ENCODE results near the gene MYH9. TPM values are rescaled to one million over a fixed set of nuclear protein-coding genes. Genes with fewer than 3 reads are reported as not detected.

The MYH9 gene
- total RNA-seq, 1 donor from 2014 or later: 889 TPM

DNA sequence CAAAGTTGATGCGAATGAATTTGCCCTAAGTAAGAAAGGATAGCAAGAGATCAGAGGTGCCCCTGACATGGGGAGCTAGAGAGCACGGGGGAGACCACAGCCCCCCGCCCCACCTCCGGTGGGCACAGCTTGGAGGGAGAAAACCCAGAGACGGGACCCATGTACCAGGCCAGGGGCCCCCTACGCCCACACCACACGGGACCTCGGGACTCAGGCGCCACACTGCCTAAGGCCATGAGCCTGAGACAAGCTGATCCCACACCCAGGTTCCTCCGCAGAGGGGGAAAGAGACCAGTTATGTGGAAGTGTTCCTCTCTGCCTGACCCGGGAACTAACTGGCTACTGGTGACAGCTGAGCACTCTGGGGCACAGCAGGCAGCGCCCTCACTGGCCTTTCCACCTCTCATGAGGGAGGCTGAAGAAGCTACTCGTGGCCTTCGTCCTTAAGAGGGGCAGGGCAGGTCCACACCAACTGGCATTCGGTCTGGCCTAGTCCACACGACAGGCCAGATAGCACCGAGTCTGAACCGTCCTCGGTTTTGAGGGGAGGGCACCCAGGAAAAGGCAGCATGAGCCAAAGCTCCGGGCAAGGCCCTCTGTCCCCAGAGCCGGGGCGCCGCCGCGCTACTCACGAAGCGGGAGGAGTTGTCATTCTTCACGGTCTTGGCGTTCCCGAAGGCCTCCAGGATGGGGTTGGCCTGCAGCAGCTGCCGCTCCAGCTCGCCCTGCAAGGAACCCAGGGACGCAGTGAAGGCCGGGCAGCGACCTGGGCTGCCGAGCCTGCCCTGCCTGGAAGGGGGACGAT lies 65.8 kb downstream of the MYH9 start:
- intact Hi-C loops (cut with micrococcal nuclease): no loop called here

DNA sequence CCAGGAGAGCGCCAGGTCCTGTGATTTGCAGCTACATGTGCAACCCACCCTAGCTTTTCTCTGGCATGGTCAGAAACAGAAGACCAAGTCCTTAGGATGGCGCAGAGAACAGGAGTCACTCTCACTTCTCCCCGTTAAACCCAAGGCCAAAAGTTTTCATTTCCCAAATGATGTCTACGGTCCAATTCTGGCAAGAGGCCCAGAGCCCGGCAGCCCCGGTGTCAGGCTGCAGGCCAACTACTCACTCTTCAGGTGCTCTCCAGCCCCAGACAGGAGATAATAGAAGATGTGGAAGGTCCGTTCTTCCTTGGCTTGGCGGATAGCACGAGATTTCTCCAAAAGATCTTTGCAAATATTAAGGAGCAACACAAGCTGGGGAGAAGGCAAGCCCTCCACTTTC lies 67.2 kb downstream of the MYH9 start:
- intact Hi-C loops (cut with micrococcal nuclease): no loop called here

DNA sequence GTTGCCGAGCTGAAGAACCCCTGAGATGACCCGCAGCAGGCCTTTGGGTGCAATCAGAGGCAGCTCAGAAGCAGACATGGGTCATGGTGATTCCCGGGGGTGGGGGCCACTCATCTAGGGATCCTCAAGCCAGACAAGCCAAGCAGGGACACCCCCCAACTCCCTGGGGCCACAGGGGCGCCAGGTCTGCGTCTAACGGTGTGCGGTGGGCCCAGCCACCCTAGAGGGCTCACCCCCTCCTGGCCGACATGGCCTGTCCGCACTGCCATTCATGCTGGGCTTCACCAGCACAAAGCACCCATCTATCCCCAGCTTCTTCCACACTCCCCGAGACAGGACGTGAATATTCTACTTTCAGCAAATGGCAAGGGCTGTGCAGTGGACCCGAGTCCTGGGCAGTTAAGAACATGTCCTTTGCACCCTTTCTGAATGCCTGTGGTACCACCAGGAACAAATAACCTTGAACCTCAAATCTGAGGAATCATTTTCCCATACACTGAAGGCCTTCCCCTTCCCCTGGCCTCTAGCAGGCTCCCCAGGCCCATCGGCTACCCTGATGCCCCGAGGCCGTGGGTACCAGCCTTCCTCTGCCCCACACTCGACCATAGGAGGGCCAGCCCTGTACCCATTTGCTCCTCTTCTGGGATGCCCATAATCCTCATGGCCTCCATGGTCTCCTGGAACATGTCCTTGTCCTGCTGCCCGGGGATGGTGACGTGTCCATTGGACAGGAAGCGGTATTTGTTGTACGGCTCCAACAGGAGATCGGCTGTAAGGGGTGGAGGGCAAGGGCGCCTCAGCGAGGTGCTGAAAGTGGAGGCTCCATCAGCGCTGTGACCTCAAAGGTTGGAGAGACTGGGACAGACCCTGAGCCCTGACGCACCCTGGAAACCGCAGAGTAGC lies 67.9 kb downstream of the MYH9 start:
- intact Hi-C loops (cut with micrococcal nuclease): no loop called here

DNA sequence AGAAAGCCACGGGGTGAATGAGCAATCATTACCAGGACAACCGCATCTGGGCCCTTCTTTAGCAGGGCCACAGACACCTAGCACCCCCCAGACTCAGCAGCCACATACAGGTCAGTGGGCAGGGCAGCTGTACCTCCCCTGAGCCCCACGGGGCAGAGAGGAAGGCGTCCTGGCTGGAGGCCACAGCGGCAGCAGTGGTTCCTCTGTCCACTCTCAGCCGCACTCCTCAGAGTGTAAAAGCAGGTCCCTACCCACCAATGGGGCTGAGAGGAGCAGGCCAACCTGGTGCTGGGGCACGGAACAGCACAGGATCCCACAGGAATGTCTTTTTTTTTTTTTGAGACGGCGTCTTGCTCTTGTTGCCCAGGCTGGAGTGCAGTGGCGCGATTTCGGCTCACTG lies 69.3 kb downstream of the MYH9 start:
- intact Hi-C loops (cut with micrococcal nuclease): no loop called here

DNA sequence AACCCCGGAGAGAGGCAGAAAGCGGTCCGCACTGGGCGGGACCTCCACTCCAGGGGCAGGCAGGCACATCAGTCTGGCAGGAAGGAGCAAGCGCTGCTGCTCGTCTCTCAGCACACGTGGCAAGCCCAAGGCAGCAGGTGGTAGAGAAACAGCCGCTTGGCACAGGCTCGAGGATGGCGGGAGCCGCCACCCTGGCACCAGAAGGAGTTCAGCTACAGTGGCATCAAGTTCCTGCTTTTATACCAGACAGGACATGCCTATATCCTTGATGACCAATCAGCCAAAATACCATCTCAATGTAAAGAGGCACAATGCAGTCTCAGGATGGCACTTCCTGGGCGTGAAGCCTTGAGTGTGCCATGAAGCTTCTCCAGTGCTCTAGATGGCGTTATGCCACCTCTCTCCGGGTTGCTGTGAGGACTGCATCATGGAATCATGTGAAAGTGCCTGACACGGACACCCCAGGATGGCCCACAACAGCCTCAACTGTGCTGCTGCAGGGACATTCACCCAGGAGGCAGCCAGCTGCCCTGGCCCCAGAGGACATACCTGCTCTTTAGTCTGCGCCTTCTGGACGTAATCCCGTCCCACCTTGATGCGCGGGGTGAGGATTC lies 70.0 kb downstream of the MYH9 start:
- intact Hi-C loops (cut with micrococcal nuclease): no loop called here

DNA sequence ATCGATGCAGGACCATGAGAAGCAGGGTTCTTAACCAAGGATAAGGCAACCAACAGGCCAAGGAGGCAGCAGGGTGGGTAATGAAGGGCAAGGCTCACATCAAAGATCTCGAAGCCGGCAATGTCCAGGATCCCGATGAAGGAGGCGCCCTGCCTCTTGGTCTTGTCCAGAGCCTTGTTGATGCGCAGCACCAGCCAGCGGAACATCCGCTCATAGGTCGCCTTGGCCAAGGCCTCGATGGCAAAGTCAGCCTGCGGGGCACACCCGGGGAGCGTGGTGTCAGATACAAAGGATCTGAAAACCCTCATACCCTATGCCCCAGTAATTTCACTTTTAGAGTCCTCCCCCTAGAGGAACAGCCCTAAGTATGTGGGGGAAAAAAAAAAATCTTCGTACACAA lies 71.3 kb downstream of the MYH9 start:
- intact Hi-C loops (cut with micrococcal nuclease): no loop called here

DNA sequence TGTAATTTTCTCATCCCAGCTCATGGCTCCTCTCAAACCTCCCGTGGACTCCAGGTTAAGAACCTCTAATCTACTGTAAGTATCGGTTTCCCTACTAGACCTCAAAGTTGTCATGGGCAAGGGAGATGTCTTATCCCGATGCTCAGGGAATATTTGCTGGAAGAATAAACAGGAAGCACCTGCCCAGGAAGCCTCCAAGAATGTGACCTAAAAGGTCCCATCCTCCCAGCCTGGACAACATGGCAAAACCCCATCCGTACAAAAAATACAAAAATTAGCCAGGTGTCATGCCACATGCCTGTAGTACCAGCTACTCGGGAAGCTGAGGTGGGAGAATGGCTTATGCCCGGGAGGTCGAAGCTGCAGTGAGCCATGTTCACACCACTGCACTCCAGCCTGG lies 72.4 kb downstream of the MYH9 start:
- intact Hi-C loops (cut with micrococcal nuclease): no loop called here

DNA sequence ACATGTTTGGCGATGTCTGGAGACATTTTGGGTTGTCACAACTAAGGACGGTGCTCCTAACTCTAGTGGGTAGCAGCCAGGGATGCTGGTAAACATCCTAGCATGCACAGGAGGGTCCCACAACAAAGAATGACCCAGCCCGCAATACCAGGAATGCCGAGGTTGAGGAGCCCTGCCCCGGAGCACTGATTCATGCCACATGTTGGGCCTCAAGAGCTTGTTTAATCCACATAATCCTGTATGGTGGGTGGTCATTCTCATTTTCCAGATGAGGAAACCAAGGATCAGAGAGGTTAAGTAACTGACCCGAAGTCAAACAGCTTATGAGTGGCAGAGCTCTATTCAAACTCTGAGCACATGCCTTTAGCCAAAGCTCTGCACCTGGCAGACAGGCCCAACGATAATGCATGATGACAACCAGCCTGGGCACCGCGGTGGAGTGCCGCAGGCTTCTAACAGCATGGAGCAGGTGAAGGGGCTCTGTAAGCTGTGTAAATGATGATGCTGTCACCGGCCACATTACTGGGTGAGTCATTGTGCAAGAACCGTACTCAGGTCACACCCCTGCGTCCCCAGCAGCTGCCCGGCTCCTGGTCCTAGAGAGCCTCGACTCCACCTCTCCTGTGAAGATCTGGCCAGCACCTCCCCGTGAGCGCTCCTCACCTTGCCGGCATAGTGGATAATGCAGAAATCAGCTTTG lies 76.2 kb downstream of the MYH9 start:
- intact Hi-C loops (cut with micrococcal nuclease): no loop called here

DNA sequence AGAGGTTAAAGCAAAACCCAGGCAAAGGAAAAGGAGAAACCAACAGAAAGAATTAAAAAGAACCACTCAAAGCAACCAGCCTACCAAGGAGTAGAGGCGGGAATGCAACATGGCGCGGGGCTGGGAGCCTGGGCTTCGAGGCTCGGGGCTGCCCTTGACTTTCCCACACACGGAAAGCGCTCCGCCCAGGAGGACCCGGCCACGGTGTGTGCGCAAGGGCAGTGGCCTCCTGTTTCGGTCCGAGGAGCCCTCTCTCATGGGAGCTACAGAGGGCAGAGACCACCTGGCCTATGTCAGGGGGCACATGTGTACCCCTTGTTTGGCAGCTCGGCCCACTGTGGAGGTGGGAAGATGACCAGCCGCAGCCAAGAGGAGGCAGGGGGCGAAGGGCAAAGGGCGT lies 78.9 kb downstream of the MYH9 start:
- intact Hi-C loops (cut with micrococcal nuclease): no loop called here

DNA sequence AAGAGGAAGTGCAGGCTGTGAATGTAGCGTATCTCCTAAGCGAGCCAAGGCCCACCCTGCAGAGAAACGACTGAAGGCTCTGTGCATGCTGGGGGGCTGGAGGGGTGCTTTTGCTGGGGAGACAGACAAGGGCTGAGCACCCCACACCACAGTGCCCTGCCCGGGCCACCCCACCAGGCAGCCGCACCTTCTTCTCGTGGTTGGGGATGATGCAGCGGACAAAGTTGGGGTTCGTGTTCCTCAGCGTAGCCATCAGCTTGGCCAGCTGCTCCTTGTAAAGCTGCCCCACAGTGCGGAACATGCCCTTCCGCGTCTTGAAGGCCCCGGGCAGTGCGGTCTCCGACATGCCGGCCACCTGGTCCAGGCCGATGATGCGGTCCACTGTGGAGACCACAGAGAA lies 81.5 kb downstream of the MYH9 start:
- intact Hi-C loops (cut with micrococcal nuclease): no loop called here

DNA sequence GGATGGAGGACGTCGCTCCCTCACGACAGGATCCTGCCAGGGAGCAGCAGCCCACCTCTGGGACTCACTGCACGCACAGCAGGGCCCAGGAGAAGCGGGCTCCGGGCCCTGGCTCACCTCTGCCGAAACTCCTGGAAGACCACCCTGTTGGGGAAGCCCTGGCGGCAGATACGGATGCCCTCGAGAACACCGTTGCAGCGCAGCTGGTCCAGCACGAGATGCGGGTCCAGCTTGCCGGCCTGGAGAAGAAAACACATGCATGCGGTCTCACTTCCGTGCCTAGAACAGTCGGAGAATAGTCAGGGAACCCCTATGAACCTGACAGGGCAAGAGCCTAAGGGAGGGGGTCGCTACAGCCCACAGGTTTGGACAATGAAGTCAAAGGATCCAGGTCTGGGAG lies 82.0 kb downstream of the MYH9 start:
- intact Hi-C loops (cut with micrococcal nuclease): no loop called here

DNA sequence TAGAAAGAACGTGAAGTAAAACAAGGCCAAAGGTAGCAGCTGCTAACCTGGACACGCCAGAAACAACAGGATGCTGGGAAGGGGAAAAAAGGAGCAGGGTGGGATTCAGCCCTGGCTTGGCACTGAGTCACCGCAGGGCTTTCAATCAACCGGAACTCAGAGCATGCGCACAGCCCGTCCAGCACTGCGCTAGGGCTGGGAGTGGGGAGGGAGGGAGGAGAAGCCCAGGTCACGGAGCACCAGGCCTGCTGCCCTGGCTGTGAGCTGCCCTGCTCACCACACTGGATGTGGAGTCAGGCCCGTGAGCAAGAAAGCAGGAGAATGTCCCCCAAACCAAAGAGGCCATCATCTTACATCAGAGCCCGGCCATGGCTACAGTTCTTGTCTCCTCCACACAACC lies 83.3 kb downstream of the MYH9 start:
- intact Hi-C loops (cut with micrococcal nuclease): loop anchor here (5.0 kb wide), 2 partner anchors 153 to 223 kb away; partner anchors contain the start of gene EIF3D

DNA sequence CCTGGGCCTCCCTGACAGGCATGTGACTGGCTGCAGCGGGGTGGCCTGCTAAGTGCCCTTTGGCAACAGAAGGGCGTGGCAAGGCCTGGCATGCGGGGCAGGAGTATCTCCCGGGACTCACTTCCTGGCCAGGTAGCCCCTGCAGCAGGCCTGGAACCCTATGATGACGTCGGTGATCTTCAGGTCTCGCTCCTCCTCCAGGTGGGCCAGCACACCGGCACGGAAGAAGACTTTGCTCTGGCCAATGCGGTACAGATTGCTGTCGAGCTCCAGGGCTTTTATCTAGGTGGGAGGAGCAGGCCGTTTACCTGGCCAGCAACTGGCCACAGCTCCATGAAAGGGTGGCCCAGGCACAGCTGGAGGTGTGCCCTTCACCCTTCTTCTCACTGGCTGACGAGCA lies 83.9 kb downstream of the MYH9 start:
- intact Hi-C loops (cut with micrococcal nuclease): loop anchor here (5.0 kb wide), 2 partner anchors 153 to 223 kb away; partner anchors contain the start of gene EIF3D

DNA sequence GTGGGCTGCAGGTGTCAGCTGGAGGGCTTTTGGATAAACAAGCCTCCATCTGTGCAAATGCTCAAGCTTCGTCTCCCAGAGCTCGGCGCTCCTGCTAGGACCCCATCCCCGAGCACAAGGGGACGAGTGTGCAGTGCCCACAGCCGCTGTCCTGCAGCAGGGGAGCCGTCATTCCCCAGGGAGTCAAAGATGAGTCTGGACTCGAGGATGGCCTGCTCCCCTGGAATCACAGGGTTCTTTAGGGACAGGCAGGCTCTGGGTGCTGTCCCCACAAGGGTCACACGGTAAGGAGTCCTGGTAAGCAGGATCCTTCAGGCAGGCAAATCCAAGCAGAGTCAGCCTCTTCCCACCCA lies 84.7 kb downstream of the MYH9 start:
- intact Hi-C loops (cut with micrococcal nuclease): loop anchor here (5.0 kb wide), 2 partner anchors 154 to 224 kb away; partner anchors contain the start of gene EIF3D

DNA sequence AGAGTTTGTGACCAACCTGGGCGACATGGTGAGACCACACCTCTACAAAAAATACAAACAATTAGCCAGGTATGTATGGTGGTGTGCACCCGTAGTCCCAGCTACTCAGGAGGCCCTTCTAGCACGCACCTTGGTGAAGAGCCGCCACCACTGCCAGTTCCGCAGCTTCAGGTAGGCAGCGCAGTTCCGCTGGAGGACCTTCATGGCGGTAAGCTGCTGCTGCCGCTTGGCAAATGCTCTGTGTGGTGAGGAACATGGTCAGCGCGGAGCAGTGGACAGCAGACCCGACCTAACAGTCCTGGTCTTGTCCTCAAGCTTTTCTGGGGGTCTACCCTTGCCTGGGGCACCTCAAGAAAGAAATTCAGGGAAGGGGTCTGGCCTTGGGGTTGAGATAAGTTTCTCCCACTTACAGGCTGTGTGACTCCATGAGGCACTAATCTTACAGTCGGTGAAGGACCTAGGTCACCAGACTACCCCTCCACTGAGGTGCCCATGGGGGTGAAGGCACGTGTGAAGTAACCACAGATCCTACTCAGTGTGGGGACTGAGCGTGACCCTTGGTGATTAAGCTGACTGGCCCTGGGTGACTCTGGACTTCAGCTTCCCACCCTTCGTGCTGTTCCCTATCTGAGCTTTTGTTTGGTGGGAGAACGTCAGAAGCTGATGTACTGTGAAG lies 85.2 kb downstream of the MYH9 start:
- intact Hi-C loops (cut with micrococcal nuclease): loop anchor here (5.0 kb wide), 2 partner anchors 155 to 225 kb away; partner anchors contain the start of gene EIF3D

DNA sequence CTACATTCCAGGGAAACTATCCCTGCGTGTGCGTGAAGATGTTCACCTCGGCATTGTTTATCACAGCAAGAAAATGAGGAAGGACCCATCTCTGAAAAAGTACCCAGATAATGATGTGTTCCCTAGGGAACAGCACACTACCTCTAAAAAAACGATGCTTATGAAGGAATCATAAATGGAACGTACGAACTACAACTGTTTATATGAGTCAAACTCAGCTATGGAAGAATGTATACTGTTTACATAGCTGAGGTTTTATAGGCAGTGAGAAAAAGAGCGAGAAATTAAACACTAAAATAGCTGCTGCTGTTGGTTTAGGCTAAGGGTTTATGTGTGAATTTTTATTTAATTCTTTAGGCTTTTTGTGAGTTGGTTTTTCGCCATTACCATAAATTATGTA lies 85.9 kb downstream of the MYH9 start:
- intact Hi-C loops (cut with micrococcal nuclease): loop anchor here (1.0 to 5.0 kb wide), 8 partner anchors 31 to 225 kb away; partner anchors contain the start of gene EIF3D

DNA sequence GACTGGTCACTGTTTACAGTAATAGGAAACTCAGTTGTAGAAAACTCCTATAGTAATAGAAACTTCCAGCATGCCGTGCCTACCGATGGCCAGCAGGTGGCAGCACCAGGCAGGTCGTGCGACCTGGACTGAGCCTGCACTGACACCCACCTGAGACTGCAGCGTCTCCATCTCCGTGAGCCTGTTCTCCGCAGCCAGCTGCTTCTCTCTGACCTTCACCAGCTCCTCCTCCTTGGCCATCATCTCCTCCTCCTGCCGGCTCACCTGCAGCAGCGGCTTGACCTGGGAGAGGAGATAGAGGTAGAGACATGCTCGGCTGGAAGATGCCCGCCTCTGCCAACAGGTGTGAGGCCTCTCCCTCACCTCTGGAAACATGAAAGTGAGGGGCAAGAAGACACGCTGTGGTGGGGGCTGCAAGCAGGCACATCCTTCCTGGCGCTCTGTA lies 86.4 kb downstream of the MYH9 start:
- intact Hi-C loops (cut with micrococcal nuclease): loop anchor here (1.0 to 5.0 kb wide), 8 partner anchors 32 to 226 kb away; partner anchors contain the start of gene EIF3D

DNA sequence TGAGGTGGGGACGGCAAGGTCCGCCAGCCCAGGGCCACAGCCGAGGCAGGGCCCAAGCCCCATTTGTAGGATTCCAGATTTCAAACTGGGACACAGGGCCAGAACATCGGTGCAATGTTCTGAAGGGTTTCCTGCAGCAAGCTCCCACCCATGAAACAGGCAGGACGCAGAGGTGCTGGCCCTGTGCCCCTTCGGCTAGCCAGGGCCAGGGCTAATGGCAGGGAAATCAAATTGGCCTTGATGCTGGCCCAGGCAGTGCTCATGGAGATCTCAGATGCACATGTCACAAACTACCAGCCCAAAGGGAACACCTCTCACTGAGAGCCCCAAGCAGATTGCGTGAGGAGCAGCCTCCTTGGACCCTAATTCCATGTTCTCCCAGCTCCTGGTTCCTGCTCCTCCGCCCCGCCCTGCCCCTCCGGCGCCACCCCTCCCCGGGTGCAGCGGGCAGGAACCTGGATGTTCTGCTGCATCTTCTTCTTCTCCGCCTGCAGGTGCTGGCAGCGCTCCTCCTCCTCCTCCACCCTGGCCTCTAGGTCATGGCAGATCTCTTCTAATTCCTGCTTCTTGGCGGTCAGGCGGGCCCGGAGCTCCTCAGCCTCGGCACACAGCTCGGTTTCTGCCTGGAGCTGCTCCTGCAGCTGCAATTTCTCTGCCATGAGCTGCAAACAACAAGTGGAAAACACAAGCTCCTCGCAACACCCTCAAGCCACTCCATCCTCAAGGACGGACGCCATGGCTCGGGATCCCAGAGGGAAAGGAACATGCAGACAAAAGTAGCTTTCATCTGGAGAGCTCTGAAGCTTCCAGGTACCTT lies 87.2 kb downstream of the MYH9 start:
- intact Hi-C loops (cut with micrococcal nuclease): loop anchor here (1.0 to 5.0 kb wide), 8 partner anchors 33 to 227 kb away; partner anchors contain the start of gene EIF3D

DNA sequence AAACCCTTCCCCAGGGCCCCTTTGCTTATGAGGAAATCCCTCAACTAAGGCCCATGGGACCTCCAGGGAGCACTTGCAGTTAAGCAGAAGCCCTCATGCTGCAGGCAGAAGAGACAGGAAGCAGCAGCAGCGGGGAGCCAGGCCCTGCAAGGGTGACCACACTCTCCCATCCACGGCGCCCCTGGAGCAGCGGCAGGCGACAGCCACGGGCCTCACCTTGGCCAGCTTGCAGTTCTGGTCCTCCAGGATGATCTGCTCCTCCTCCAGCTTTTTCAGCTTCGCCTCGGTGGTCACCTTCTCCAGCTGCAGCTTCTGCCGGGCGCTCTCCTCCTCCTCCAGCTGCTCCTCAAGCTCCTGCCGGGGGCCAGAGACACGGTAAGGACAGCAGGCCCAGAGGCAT lies 87.9 kb downstream of the MYH9 start:
- intact Hi-C loops (cut with micrococcal nuclease): loop anchor here (2.0 to 5.0 kb wide), 3 partner anchors 77 to 227 kb away; partner anchors contain the start of gene EIF3D

Measured in T-helper 1 cell treated with Interleukin-12 subunit alpha and Interleukin-12 subunit beta and Interleukin-4 antibody, amounts not matched to agents 30 ng/mL and 1 ng/mL, for 36 hours (primary cell).